ENCODE data around the gene GJE1. TPM values are rescaled to one million over a fixed set of nuclear protein-coding genes. Genes with fewer than 3 reads are reported as not detected.

Gene GJE1
- total and polyA plus RNA-seq, 3 donors from 2014 or later = not detected

DNA sequence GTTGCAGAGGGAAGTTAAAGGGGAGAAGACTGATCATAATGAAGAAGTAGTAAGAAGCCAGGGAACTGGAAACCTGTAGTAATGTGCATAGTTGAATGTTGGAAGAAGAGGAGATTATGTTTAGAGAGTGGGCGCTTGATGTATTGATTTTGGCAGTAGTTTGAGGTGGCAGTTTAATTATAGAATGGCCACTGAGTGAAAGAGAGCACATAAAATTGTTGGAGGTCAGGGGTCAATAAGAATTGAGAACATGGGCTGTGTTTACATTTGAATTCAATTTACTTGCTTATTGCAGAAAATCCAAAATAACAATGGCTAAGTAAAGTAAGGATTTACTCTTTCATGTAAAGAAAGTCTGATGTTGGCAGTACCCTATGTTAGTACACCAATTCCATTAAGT is 30.1 kb downstream of the GJE1 start:
- Histone ChIP-seq H3K9me3 (no peaks in the 10 kb centered on the region), H3K27ac (no peak overlapping the region), H3K36me3 (ENCODE audit: low read depth, missing control alignments) (no peaks in the 10 kb centered on the region), H3K4me3 (no peak overlapping the region), H3K4me1 (no peaks in the 10 kb centered on the region), H3K27me3 (no peaks in the 10 kb centered on the region)
- intact Hi-C loops (cut with DNase I; ENCODE audit: low total_unique reads) = no loop called here
- TF ChIP-seq POLR2A (IDR thresholded peaks at IDR 0.05) = no peak
- TF ChIP-seq, protein P1, sequence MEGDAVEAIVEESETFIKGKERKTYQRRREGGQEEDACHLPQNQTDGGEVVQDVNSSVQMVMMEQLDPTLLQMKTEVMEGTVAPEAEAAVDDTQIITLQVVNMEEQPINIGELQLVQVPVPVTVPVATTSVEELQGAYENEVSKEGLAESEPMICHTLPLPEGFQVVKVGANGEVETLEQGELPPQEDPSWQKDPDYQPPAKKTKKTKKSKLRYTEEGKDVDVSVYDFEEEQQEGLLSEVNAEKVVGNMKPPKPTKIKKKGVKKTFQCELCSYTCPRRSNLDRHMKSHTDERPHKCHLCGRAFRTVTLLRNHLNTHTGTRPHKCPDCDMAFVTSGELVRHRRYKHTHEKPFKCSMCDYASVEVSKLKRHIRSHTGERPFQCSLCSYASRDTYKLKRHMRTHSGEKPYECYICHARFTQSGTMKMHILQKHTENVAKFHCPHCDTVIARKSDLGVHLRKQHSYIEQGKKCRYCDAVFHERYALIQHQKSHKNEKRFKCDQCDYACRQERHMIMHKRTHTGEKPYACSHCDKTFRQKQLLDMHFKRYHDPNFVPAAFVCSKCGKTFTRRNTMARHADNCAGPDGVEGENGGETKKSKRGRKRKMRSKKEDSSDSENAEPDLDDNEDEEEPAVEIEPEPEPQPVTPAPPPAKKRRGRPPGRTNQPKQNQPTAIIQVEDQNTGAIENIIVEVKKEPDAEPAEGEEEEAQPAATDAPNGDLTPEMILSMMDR (IDR thresholded peaks at IDR 0.05) = no peak
- WGBS, 2 donors = 67 to 77% methylated on average over 1 of the region's 1 CpG
- no peak for DNase-seq

DNA sequence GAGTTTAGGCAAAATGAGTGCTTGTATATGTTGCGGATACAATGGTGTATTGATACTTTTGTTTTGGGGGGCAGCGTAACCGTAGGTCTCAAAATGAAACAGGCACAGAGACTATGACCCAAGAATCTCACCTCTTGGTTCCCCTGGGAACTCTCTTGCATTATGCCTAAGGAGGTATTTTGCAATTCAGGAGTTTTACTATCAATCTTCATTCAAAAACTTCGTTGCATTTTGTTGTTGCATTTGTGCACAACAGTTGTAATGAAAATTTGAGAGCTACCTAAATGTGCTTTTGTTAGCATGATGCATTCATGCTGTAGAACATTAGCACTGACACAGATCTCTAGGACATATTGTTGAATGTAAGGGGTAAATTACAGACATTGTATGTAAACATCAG is 32.5 kb downstream of the GJE1 start:
- H3K27ac ChIP-seq = no peak overlapping the region
- WGBS, 2 donors = 89 to 90% methylated on average over 4 of the region's 4 CpGs
- no peaks in the 10 kb centered on the region for H3K36me3 ChIP-seq (ENCODE audit: low read depth, missing control alignments)
- no peaks in the 10 kb centered on the region for H3K9me3 ChIP-seq
- intact Hi-C loops (cut with DNase I; ENCODE audit: low total_unique reads) = no loop called here
- TF ChIP-seq, protein P1 (IDR thresholded peaks at IDR 0.05) = no peak
- TF ChIP-seq POLR2A (IDR thresholded peaks at IDR 0.05) = no peak
- H3K27me3 ChIP-seq = no peaks in the 10 kb centered on the region
- no peak for DNase-seq
- no peak overlapping the region for H3K4me3 ChIP-seq
- no peaks in the 10 kb centered on the region for H3K4me1 ChIP-seq

DNA sequence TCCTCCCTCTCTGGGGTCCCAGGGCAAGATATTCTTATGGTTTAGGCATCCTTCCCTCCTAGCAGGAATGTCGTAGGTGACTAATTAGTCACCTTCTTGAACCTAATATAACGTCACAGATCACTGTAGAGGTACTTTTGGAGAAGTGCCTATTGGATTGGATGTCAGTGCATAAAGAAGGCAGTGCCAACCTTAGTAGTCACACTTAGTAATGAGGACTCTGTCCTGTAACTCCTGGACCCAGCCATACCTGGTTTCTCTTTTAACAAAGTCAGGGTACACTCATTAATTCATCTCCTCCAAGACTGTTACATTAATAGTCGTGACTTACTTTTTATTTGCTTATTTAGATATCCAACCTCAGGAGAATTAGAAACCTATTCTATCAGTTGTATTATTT is 34.3 kb downstream of the GJE1 start:
- no peaks in the 10 kb centered on the region for H3K36me3 ChIP-seq (ENCODE audit: low read depth, missing control alignments)
- WGBS, 2 donors = 83 to 89% methylated on average over 3 of the region's 3 CpGs
- no peaks in the 10 kb centered on the region for H3K27me3 ChIP-seq
- no peak for TF ChIP-seq POLR2A (IDR thresholded peaks at IDR 0.05)
- intact Hi-C loops (cut with DNase I; ENCODE audit: low total_unique reads) = no loop called here
- DNase-seq = no peak
- H3K4me3 ChIP-seq = no peak overlapping the region
- no peak overlapping the region for H3K27ac ChIP-seq
- H3K4me1 ChIP-seq = no peaks in the 10 kb centered on the region
- no peaks in the 10 kb centered on the region for H3K9me3 ChIP-seq

DNA sequence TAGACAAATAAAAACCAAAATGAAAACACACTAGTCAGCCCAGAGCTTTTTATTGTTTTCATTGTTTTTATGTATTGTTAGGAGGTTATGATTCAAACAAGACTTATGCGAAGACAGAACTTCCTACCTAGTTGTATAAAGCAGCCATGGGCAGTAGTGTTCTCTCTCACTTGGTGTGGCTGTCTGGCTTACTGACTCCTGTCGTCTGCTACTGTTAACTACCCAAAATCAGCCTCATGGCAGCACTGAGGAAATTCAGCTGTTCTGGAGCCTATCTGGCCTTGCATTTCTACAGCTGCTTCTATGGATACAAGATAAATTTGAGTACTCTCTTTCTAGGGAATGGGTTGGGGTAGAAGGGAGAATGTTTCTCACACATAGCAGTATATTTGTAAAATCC is 34.8 kb downstream of the GJE1 start:
- H3K4me1 ChIP-seq = no peaks in the 10 kb centered on the region
- no peak for TF ChIP-seq POLR2A (IDR thresholded peaks at IDR 0.05)
- TF ChIP-seq, protein P1 (IDR thresholded peaks at IDR 0.05) = no peak
- no peak overlapping the region for H3K27ac ChIP-seq
- no peak overlapping the region for H3K4me3 ChIP-seq
- no peaks in the 10 kb centered on the region for H3K9me3 ChIP-seq
- WGBS, 2 donors = 62 to 74% methylated on average over 2 of the region's 2 CpGs
- no peaks in the 10 kb centered on the region for H3K36me3 ChIP-seq (ENCODE audit: low read depth, missing control alignments)
- H3K27me3 ChIP-seq = no peaks in the 10 kb centered on the region
- intact Hi-C loops (cut with DNase I; ENCODE audit: low total_unique reads) = no loop called here
- DNase-seq = no peak

DNA sequence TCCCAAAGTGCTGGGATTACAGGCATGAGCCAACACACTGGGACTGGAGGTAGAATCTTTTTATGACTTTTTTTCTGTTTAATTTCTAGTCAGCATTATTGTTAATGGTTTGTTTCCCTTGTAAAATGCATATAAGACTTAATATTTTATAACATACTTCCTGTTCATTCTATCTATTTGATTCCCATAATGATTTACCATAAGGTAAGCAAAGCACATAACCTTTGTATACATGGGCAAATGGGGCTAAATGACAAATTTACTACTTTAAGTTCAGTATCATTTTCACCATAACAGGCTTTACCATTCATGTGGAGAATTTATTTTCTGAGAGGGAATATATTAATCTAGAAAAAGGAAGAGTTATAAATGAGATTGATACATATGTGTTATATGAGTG is 38.6 kb downstream of the GJE1 start:
- DNase-seq = no peak
- Histone ChIP-seq H3K9me3 (no peaks in the 10 kb centered on the region), H3K4me3 (no peak overlapping the region), H3K27ac (no peak overlapping the region), H3K4me1 (no peaks in the 10 kb centered on the region), H3K27me3 (no peaks in the 10 kb centered on the region), H3K36me3 (ENCODE audit: low read depth, missing control alignments) (no peaks in the 10 kb centered on the region)
- TF ChIP-seq, protein P1 (IDR thresholded peaks at IDR 0.05) = no peak
- no peak for TF ChIP-seq POLR2A (IDR thresholded peaks at IDR 0.05)
- intact Hi-C loops (cut with DNase I; ENCODE audit: low total_unique reads) = no loop called here
